Lower leg skin (tissue), 3 donors: ENCODE results near the gene CNTN4.

Experiments used
- POLR2A ChIP-seq, 2 donors: fragments of 450-650 bp; IDR thresholded peaks; one replicate each; pipeline ENCODE4 v1.6.1; 2016 to 2017; ENCODE audit warnings: antibody characterized with exemption in 2 of 2, mild to moderate bottlenecking in 1 of 2, moderate library complexity in 1 of 2
- TF ChIP-seq, protein P1 (sequence below), 3 donors: fragments of 450-650 bp; IDR thresholded peaks; one replicate each; pipeline ENCODE4 v1.5.1; 2016; ENCODE audit warnings: antibody characterized with exemption in 3 of 3, mild to moderate bottlenecking in 3 of 3, moderate library complexity in 2 of 3

DNA sequence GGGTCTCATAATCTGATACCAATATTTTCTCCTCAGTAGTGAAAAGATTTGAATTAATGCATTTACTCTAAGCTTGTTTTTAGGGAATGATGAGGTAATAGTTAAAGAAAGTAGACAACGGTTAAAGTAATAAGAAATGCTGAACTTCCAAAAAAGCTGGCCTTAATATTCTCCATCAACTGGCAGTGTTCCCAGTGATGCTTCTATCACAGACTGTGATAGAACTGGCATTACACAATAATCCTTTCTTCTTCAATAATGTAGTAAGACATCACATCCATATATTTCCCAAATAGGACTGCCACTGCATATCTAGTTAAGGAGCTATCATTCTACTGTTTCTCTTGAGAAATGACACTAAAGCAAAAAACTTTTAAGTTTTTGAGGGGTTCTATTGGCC is 822.8 kb downstream of the CNTN4 start:
- TF ChIP-seq, protein P1, sequence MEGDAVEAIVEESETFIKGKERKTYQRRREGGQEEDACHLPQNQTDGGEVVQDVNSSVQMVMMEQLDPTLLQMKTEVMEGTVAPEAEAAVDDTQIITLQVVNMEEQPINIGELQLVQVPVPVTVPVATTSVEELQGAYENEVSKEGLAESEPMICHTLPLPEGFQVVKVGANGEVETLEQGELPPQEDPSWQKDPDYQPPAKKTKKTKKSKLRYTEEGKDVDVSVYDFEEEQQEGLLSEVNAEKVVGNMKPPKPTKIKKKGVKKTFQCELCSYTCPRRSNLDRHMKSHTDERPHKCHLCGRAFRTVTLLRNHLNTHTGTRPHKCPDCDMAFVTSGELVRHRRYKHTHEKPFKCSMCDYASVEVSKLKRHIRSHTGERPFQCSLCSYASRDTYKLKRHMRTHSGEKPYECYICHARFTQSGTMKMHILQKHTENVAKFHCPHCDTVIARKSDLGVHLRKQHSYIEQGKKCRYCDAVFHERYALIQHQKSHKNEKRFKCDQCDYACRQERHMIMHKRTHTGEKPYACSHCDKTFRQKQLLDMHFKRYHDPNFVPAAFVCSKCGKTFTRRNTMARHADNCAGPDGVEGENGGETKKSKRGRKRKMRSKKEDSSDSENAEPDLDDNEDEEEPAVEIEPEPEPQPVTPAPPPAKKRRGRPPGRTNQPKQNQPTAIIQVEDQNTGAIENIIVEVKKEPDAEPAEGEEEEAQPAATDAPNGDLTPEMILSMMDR (IDR thresholded peaks at IDR 0.05), result no peak
- no peak for TF ChIP-seq POLR2A (IDR thresholded peaks at IDR 0.05)
